Lower lobe of right lung (tissue), 2 donors: ENCODE data around the gene SMAD2. TPM values are rescaled to one million over a fixed set of nuclear protein-coding genes. Genes with fewer than 3 reads are reported as not detected.

ENCODE experiments used
- ATAC-seq, 2 donors: fragments of 200-7000 bp; cut with Tn5 transposase; one replicate each; pipeline ENCODE4 v1.9.1; 2020 to 2022; ENCODE audit warnings: mild to moderate bottlenecking in 2 of 2, moderate library complexity in 2 of 2
- DNase-seq: peaks from one replicate; pipeline ENCODE4 v3.0.0-alpha.2; 2020
- H3K27ac ChIP-seq: fragments of 200-600 bp; one replicate; pipeline ENCODE4 v1.8.0; 2022
- H3K27me3 ChIP-seq: fragments of 200-600 bp; one replicate; pipeline ENCODE4 v1.8.0; 2022; ENCODE audit warnings: low read depth
- H3K36me3 ChIP-seq: fragments of 200-600 bp; one replicate; pipeline ENCODE4 v1.8.0; 2022; ENCODE audit warnings: mild to moderate bottlenecking
- H3K4me1 ChIP-seq: fragments of 200-600 bp; one replicate; pipeline ENCODE4 v1.8.0; 2022
- H3K4me3 ChIP-seq: fragments of 200-600 bp; one replicate; pipeline ENCODE4 v1.8.0; 2022; ENCODE audit warnings: mild to moderate bottlenecking
- H3K9me3 ChIP-seq: fragments of 200-600 bp; one replicate; pipeline ENCODE4 v1.8.0; 2022
- intact Hi-C: fragments of 100-400 bp; cut with DNase I; formaldehyde crosslinking; loops from one replicate; pipeline ENCODE4 v1.11.0; 2022
- total RNA-seq: library from RNA; stranded (reverse); fragmentation: NEBNext Ultra II Directional; extraction: Animal tissue kit (Norgen Biotek cat#: 25700); gene quantifications from one replicate; pipeline ENCODE4 v1.2.1, GENCODE V29; 2021
- TF ChIP-seq, protein P1 (sequence below): fragments of 200-600 bp; IDR thresholded peaks from one replicate; pipeline ENCODE4 v1.8.0; 2022; ENCODE audit warnings: antibody characterized with exemption, mild to moderate bottlenecking
- donor health status: DM: no; HTN: yes; CAD: no; lungs with severe emphysema.

SMAD2 gene
- total RNA-seq, 1 donor from 2014 or later: 161 TPM

- TF ChIP-seq, protein P1, sequence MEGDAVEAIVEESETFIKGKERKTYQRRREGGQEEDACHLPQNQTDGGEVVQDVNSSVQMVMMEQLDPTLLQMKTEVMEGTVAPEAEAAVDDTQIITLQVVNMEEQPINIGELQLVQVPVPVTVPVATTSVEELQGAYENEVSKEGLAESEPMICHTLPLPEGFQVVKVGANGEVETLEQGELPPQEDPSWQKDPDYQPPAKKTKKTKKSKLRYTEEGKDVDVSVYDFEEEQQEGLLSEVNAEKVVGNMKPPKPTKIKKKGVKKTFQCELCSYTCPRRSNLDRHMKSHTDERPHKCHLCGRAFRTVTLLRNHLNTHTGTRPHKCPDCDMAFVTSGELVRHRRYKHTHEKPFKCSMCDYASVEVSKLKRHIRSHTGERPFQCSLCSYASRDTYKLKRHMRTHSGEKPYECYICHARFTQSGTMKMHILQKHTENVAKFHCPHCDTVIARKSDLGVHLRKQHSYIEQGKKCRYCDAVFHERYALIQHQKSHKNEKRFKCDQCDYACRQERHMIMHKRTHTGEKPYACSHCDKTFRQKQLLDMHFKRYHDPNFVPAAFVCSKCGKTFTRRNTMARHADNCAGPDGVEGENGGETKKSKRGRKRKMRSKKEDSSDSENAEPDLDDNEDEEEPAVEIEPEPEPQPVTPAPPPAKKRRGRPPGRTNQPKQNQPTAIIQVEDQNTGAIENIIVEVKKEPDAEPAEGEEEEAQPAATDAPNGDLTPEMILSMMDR: no peak
- Histone ChIP-seq H3K4me3 (no peak overlapping the region), H3K27ac (no peak overlapping the region), H3K9me3 (no peaks in the 10 kb centered on the region), H3K4me1 (no peaks in the 10 kb centered on the region), H3K27me3 (no peaks in the 10 kb centered on the region), H3K36me3 (no peaks in the 10 kb centered on the region)
- intact Hi-C loops: no loop called here
- DNase-seq (no peak), ATAC-seq (no peak)
These were observed 135.6 kb downstream of the SMAD2 start for GRCh38 chr18:47794725-47795433.

DNA sequence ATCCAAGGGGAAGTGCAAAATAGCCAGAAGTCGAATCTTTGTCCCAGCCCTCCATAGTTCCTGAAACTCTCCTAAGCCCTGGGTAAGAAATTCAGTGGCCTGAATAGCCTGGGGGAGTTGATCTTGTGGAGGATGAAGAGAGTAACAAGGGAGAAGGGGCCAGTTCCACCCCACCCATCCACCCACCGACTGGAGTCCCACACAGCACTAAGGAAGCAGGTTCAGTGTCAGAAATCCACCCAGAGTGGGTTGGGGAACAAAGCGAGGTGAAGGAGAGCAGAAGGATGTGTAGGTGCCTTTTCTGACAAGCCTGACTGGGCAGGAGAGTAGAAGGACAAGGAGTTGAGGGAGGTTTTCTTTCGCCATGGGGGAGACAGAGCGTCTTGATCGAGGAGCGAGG lies 136.8 kb downstream of the SMAD2 start:
- intact Hi-C loops: no loop called here
- ATAC-seq (no peak), DNase-seq (no peak)
- no peak overlapping the region for H3K4me3 ChIP-seq
- no peaks in the 10 kb centered on the region for H3K27me3 ChIP-seq
- no peaks in the 10 kb centered on the region for H3K9me3 ChIP-seq
- H3K4me1 ChIP-seq: no peaks in the 10 kb centered on the region
- no peaks in the 10 kb centered on the region for H3K36me3 ChIP-seq
- no peak overlapping the region for H3K27ac ChIP-seq
- TF ChIP-seq, protein P1: no peak

GRCh38 chr18:47791461-47791985 lies 138.9 kb downstream of the SMAD2 start:
- Histone ChIP-seq H3K9me3 (no peaks in the 10 kb centered on the region), H3K27me3 (no peaks in the 10 kb centered on the region), H3K27ac (no peak overlapping the region), H3K36me3 (no peaks in the 10 kb centered on the region), H3K4me1 (no peaks in the 10 kb centered on the region), H3K4me3 (no peak overlapping the region)
- no peak for ATAC-seq
- TF ChIP-seq, protein P1: no peak
- no peak for DNase-seq
- intact Hi-C loops: no loop called here

DNA sequence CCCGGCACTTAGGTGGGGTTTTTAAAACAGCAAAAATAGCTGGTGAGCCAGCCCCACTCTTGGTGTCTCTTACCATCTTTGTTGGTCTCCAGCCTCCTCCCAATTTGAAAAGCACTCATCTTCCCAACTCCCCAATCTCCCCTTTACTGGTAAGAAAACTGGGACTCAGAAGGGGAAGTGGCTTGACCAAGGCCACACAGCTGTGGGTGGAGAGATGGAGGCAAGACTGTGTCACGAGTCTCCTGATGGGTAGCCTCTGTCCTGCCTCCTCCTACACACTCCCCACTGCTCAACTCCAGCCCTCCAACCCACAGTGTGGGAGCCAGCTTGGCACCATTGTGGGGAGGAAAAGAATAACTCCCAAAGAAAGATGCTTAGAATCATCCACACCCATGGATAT lies 140.4 kb downstream of the SMAD2 start:
- intact Hi-C loops: no loop called here
- no peaks in the 10 kb centered on the region for H3K36me3 ChIP-seq
- TF ChIP-seq, protein P1: no peak
- H3K9me3 ChIP-seq: peaks cover 4% of the 10 kb centered on the region
- no peaks in the 10 kb centered on the region for H3K4me1 ChIP-seq
- no peak overlapping the region for H3K4me3 ChIP-seq
- DNase-seq (peak; percentile 59), ATAC-seq (peak; percentile 60 to 71)
- no peak overlapping the region for H3K27ac ChIP-seq
- no peaks in the 10 kb centered on the region for H3K27me3 ChIP-seq

GRCh38 chr18:47788621-47789020 lies 141.8 kb downstream of the SMAD2 start:
- DNase-seq: no peak
- TF ChIP-seq, protein P1: no peak

More at GRCh38 chr18:47788621-47789020, 141.8 kb downstream of the SMAD2 start:
- Histone ChIP-seq H3K4me1 (no peaks in the 10 kb centered on the region), H3K27me3 (no peaks in the 10 kb centered on the region), H3K27ac (no peak overlapping the region), H3K36me3 (no peaks in the 10 kb centered on the region), H3K4me3 (no peak overlapping the region), H3K9me3 (peaks cover 18% of the 10 kb centered on the region)
- no peak for ATAC-seq
- intact Hi-C loops: no loop called here
